Measurements from ENCODE around the gene LAIR2. TPM values are rescaled to one million over a fixed set of nuclear protein-coding genes. Genes with fewer than 3 reads are reported as not detected.

LAIR2 gene
- total and polyA plus RNA-seq, 10 of the 15 experiments (the other 5 are each of a cell fraction or from before 2014, with no cell fraction given) = not detected

GRCh38 chr19:54461613-54462012, 41.0 kb upstream of the LAIR2 start:
- ChIA-PET SMC1A (ENCODE audit: uncharacterized antibody, unreplicated experiment) (interaction anchor here (0.5 kb wide), 1 partner anchor 1128 kb away, joined by 3 read pairs; no protein-coding TSS in a partner anchor), CTCF (interaction anchor here (0.7 to 1.2 kb wide), 2 partner anchors 13 to 17 kb away, joined by 3 to 6 read pairs; partner anchors contain the start of gene LENG8), POLR2A (interaction anchor here (0.7 to 1.7 kb wide), 2 partner anchors 13 to 1184 kb away, joined by 3 to 13 read pairs; partner anchors contain the start of gene LENG8), RAD21 (ENCODE audit: unreplicated experiment) (no interaction called here)
- H3K27ac ChIP-seq (ENCODE audit: control insufficient read depth, insufficient read depth) = no peak overlapping the region
- no peaks in the 10 kb centered on the region for H3K27me3 ChIP-seq (replicated peaks in 1 of 2; ENCODE audit: control insufficient read depth in 2 of 2, insufficient read depth in 2 of 2, low read length in 1 of 2)
- intact Hi-C loops (cut with micrococcal nuclease; ENCODE audit: unreplicated experiment) (no loop called here), in situ Hi-C loops (cut with MboI) (loop anchor here (10.0 kb wide), 1 partner anchor 1193 kb away; the partner anchor contains the start of gene U2AF2)
- ATAC-seq (no peak), FAIRE-seq (no peak), DNase-seq (ENCODE audit: low read depth, low spot score) (no peak)
- 0 out of 2 replicates have a peak overlapping the region, but pooled peaks have one; percentile 76 for H3K4me3 ChIP-seq
- H3K9ac ChIP-seq (ENCODE audit: control insufficient read depth, insufficient read depth, low read length) = no peak overlapping the region
- WGBS (ENCODE audit: insufficient coverage, insufficient replicate concordance, low lambda C conversion rate, missing lambda C conversion rate) = 64% methylated on average over 3 of the region's 3 CpGs
- no TSS peak for BruUV-seq (replicated peaks)
- TF ChIP-seq POLR2AphosphoS5 (IDR thresholded peaks at IDR 0.05; ENCODE audit: low read length) = no peak
- TF ChIP-seq LARP7 (IDR thresholded peaks at IDR 0.05) = no peak
- TF ChIP-seq CHD2 (IDR thresholded peaks at IDR 0.05; ENCODE audit: borderline replicate concordance, low read depth, low read length) = no peak
- no peak for TF ChIP-seq RBBP5 (conservative IDR thresholded peaks at IDR 0.05)
- no peak for TF ChIP-seq E2F4 (IDR thresholded peaks at IDR 0.05; ENCODE audit: low read depth, low read length)
- TF ChIP-seq NFYB (IDR thresholded peaks at IDR 0.05; ENCODE audit: insufficient read depth, low read depth, low read length) = no peak
- no peak for TF ChIP-seq GABPA (IDR thresholded peaks at IDR 0.05; ENCODE audit: low read depth)
- TF ChIP-seq MYC (IDR thresholded peaks at IDR 0.05; ENCODE audit: insufficient read depth, insufficient read length, insufficient replicate concordance, low read length, severe bottlenecking) = no peak
- TF ChIP-seq HDAC6 (IDR thresholded peaks at IDR 0.05; ENCODE audit: unreplicated experiment) = no peak
- TF ChIP-seq TCF12 (IDR thresholded peaks at IDR 0.05; ENCODE audit: low read depth, low read length) = no peak
- TF ChIP-seq, protein P1, sequence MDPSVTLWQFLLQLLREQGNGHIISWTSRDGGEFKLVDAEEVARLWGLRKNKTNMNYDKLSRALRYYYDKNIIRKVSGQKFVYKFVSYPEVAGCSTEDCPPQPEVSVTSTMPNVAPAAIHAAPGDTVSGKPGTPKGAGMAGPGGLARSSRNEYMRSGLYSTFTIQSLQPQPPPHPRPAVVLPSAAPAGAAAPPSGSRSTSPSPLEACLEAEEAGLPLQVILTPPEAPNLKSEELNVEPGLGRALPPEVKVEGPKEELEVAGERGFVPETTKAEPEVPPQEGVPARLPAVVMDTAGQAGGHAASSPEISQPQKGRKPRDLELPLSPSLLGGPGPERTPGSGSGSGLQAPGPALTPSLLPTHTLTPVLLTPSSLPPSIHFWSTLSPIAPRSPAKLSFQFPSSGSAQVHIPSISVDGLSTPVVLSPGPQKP (IDR thresholded peaks at IDR 0.05; ENCODE audit: low read depth, low read length) = no peak
- TF ChIP-seq, protein P2, sequence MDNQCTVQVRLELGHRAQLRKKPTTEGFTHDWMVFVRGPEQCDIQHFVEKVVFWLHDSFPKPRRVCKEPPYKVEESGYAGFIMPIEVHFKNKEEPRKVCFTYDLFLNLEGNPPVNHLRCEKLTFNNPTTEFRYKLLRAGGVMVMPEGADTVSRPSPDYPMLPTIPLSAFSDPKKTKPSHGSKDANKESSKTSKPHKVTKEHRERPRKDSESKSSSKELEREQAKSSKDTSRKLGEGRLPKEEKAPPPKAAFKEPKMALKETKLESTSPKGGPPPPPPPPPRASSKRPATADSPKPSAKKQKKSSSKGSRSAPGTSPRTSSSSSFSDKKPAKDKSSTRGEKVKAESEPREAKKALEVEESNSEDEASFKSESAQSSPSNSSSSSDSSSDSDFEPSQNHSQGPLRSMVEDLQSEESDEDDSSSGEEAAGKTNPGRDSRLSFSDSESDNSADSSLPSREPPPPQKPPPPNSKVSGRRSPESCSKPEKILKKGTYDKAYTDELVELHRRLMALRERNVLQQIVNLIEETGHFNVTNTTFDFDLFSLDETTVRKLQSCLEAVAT (IDR thresholded peaks at IDR 0.05) = no peak
- no peak for TF ChIP-seq BHLHE40 (IDR thresholded peaks at IDR 0.05; ENCODE audit: borderline replicate concordance in 1 of 2, low read depth in 2 of 2, low read length in 1 of 2)
- TF ChIP-seq PAX8 (IDR thresholded peaks at IDR 0.05) = no peak
- no peak for TF ChIP-seq CBX3 (IDR thresholded peaks at IDR 0.05; ENCODE audit: borderline replicate concordance, low read depth)
- H3K4me2 ChIP-seq (ENCODE audit: control insufficient read depth, insufficient read depth) = peak overlapping the region; percentile 96; the same call in 1 of the 2 replicates
- peaks cover 12% of the 10 kb centered on the region for H3K4me1 ChIP-seq (ENCODE audit: control insufficient read depth, insufficient read depth, low read length)
- H3K79me2 ChIP-seq (ENCODE audit: control insufficient read depth, insufficient read depth, low read length) = peaks cover 14% of the 10 kb centered on the region
- H4K20me1 ChIP-seq (ENCODE audit: control insufficient read depth, insufficient read depth) = no peaks in the 10 kb centered on the region
- H2AFZ ChIP-seq (ENCODE audit: control insufficient read depth, low read depth, low read length) = no peak overlapping the region
- no peaks in the 10 kb centered on the region for H3K9me3 ChIP-seq (replicated peaks; ENCODE audit: control insufficient read depth, insufficient read depth, low read length)
- H3K36me3 ChIP-seq (ENCODE audit: control insufficient read depth in 2 of 2, insufficient read depth in 2 of 2, low read length in 1 of 2) = peaks cover 11 to 42% of the 10 kb centered on the region in 2 experiments
